NCI-H2196 treated with DMSO at 0.1 percent for 48 hours (cell line): ENCODE measurements around the gene HSPB6.

Experiments
- DNase-seq: peaks from one replicate; lab custom pipeline; 2025; ENCODE audit not compliant: unreplicated experiment; lab: John Stamatoyannopoulos, UW

The HSPB6 gene

GRCh38 chr19:35746531-35746930 lies 10.3 kb downstream of the HSPB6 start:
- DNase-seq: no peak

GRCh38 chr19:35746087-35746462 lies 10.8 kb downstream of the HSPB6 start:
- no peak for DNase-seq

- DNase-seq: peak; percentile 99
Observed at GRCh38 chr19:35745328-35746086, 11.3 kb downstream of the HSPB6 start, which contains the start of the genes PSENEN and U2AF1L4. Gene PSENEN, plus strand, starts transcription at chr19:35745651. Its CDS starts 280 bp downstream, at chr19:35745931. Gene U2AF1L4, minus strand, starts transcription at chr19:35745418. Its CDS starts 27 bp downstream, at chr19:35745391.

GRCh38 chr19:35744430-35745327 lies 12.2 kb downstream of the HSPB6 start:
- peak; percentile 93 for DNase-seq

GRCh38 chr19:35743640-35744429 lies 13.0 kb downstream of the HSPB6 start:
- DNase-seq: no peak

- DNase-seq: no peak
Observed at GRCh38 chr19:35742121-35742724, 14.6 kb downstream of the HSPB6 start, which contains the start of gene IGFLR1. Gene IGFLR1, minus strand, starts transcription at chr19:35742452. Its CDS starts 1,272 bp downstream, at chr19:35741180.

- DNase-seq: no peak
Observed at GRCh38 chr19:35741203-35741515, 15.7 kb downstream of the HSPB6 start.

GRCh38 chr19:35740423-35741202 lies 16.2 kb downstream of the HSPB6 start:
- DNase-seq: peak; percentile 99

- no peak for DNase-seq
Observed at GRCh38 chr19:35740108-35740422, 16.8 kb downstream of the HSPB6 start.

- no peak for DNase-seq
Observed at GRCh38 chr19:35739275-35740107, 17.3 kb downstream of the HSPB6 start.

- no peak for DNase-seq
Observed at GRCh38 chr19:35738887-35739229, 18.0 kb downstream of the HSPB6 start.

GRCh38 chr19:35738021-35738886 lies 18.6 kb downstream of the HSPB6 start:
- DNase-seq: no peak

GRCh38 chr19:35736913-35737886 lies 19.6 kb downstream of the HSPB6 start:
- no peak for DNase-seq

- no peak for DNase-seq
Observed at GRCh38 chr19:35734889-35735288, 21.9 kb downstream of the HSPB6 start.

- DNase-seq: no peak
Observed at GRCh38 chr19:35734273-35734672, 22.6 kb downstream of the HSPB6 start.

- DNase-seq: no peak
Observed at GRCh38 chr19:35733180-35734125, 23.4 kb downstream of the HSPB6 start.
